GM18519 (cell line): ENCODE data around the gene GOLGA6B.
A peak's percentile ranks its signal among the peaks of the same experiment; 100 is the strongest.
"Not testable (repeated sequence)": the region's sequence is repeated elsewhere in the genome, so short reads cannot be mapped to it uniquely, and the experiment has no call there.

ENCODE experiments used
- ATAC-seq: cut with Tn5 transposase; IDR thresholded peaks from one replicate; pipeline ENCODE4 v1.9.1; 2021; ENCODE audit warnings: mild to moderate bottlenecking, moderate library complexity; ENCODE audit not compliant: unreplicated experiment, low FRiP score

The GOLGA6B gene

DNA sequence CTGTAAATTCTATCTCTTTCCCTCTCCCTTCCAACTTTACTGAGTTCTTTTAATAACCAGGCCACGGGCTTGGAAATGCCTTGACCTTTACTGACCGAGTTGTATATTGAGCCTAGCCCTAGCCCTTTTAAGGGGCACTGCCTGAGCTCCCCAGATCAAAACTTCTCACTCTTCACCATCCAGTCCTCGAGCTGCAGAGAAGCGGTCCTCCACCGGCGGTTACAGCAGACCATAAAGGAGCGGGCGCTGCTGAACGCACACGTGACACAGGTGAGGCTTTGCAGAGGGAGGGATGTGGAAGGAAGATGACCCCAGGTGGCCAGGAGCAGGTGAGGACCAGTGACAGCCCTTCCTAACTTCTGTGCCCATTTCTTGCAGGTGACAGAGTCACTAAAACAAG lies 6.6 kb downstream of the GOLGA6B start:
- ATAC-seq = not testable (repeated sequence)

DNA sequence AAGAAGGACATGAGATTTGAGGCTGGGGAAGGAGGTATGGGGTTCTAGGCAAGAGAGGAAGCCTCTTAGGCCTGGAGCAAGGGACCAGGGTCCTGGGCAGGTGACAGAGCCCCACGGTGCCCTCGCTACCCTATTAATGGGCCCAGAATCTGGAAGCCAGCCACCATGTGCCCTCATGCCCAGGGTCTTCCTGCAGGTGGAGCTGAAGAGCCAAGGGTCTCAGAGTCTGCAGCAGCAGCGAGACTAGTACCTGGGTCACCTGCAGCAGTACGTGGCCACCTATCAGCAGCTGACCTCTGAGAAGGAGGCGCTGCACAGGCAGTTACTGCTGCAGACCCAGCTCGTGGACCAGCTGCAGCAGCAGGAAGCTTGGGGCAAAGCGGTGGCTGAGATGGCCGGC lies 9.4 kb downstream of the GOLGA6B start:
- not testable (repeated sequence) for ATAC-seq

DNA sequence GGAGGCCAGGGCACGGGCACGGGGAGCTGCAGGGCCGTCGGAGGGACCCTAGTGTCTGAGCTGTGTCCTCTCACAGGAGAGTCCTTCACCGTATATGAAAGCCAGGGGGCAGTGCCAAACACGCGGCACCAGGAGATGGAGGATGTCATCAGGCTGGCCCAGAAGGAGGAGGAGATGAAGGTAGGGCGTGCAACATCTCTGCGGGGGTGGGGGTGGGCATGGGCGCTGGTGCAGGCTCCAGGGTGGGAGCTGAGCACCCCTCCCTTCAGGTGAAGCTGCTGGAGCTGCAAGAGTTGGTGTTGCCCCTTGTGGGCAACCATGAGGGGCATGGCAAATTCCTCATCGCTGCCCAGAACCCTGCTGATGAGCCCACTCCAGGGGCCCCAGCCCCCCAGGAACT lies 11.2 kb downstream of the GOLGA6B start:
- ATAC-seq = not testable (repeated sequence)

DNA sequence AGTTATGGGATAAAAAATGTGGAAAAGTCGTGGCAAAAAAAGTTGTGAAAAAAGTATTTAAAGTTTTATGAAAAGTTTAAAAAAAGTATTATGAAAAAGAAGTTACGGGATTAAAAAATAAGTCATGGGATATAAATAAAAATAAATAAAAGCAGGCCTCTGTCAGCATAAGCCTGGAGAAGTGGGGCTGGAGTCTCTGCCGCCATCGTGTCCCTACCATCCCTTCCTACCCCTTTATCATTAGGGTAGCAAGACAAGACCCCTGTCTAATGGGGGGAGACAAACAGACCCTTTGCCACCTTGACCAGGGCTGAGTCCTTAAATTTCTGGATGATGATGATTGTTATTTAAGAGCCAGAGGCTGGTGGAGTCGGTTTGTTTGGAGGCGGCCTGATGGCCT lies 15.3 kb downstream of the GOLGA6B start:
- not testable (repeated sequence) for ATAC-seq

- ATAC-seq = peak; percentile 58
These were observed 16.3 kb downstream of the GOLGA6B start for GRCh38 chr15:72670656-72671352.

- no peak for ATAC-seq
These were observed 17.0 kb downstream of the GOLGA6B start for GRCh38 chr15:72671525-72671924.

DNA sequence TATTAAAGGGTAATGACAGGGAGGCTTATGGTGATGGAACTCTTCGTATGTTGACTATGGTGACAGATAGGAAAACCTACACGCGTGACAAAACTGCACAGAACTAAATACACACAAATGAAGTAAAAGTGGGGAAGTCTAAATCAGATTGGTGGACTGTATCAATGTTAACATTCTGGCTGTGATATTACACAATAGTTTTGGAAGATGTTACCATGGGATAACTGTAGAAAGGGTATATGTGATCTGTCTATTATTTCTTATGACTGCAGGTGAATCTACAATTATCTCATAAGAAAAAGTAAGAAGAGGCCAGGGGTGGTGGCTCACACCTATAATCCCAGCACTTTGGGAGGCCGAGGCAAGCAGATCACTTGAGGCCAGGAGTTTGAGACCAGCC lies 22.3 kb downstream of the GOLGA6B start:
- ATAC-seq = no peak

GRCh38 chr15:72680931-72681330 lies 26.4 kb downstream of the GOLGA6B start:
- ATAC-seq = no peak

DNA sequence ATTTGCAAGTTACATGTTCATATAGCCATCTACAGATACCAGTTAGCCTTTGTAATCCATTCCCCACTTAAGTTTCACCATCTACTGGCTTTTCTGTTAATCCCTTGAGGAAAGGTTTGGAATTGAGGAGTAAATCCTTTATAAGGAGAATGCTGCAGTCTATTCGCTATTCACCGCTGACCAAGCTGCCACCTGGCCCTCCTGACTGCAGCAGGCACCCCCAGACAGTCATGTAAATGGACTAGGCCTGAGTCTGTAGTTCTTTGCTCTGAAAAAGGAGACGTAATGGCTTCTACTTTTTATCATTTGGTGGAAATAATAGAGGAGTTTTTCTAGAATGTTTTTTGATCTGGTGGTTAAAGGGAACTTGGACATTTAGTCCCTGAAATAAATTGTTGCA lies 28.3 kb downstream of the GOLGA6B start:
- no peak for ATAC-seq

DNA sequence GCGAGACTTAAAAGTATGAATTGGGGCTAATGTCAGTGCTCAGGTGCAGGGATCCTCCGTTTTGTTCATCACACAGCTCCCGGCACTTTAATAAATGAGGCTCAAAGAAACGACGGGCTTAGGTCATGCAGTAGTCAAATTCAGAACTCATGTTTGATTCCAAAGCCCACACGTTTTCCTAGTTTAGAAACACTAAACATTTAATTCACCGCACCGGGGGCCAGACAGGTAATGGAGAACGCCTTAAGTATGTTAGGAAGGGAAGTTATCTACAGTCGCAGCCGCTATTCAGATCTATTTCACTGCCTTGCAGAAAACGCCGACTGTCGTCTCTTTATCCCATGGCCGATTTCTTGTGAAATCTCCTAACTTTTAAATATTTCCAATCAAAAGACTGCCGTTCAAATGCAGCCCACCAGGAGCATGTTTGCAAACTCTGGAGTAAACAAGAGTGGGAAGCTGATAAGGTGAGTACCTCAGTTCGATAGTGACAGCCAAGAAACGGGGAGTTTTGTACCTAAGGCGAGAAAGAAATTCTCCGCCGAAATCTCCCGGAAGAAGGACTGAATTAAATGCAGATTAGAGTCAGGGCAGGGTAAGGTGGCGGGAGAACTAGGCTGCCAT lies 30.9 kb downstream of the GOLGA6B start:
- no peak for ATAC-seq

GRCh38 chr15:72685925-72686794 lies 31.7 kb downstream of the GOLGA6B start, which contains the start of the genes BBS4 and HIGD2B:
Gene BBS4, plus strand, starts transcription at chr15:72686207. Its CDS starts 21 bp downstream, at chr15:72686228.
Gene HIGD2B, minus strand, starts transcription at chr15:72686182. Its CDS starts 9,808 bp downstream, at chr15:72676374.
- peak; percentile 94 for ATAC-seq

DNA sequence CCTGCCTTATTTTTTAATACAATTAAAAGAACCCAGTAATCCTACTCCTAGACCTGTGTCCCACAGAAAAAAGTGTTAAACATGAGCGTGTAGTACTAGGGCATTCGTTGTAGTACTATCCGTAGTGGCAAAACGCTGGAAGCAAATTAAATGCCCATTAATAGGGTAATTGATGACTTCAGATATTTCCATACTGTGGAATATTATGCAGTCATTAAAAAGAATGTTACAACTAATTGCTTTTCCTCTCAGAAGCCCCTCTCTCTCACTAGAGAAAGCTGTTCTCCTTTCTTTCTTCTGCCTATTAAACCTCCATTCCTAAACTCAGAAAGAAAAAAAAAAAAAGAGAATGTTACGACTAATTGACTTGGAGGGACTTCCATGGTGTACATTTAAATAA lies 34.2 kb downstream of the GOLGA6B start:
- ATAC-seq = no peak

DNA sequence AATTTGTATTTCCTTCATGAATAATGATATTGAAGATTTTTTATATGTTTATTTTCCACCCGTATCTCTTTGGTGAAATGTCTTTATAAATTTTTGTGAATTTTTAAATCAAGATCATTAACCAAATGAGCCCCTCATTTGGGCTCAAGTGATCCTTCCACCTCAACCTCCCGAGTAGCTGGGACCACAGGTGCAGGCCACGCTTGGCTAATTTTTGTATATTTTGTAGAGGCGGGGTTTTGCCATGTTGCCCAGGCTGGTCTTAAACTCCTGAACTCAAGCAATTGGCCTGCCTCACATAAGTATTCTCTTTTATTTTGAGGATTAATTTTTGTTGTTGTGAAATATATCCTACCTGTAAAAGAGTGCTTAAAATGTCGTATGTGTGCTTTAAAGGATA lies 36.4 kb downstream of the GOLGA6B start:
- ATAC-seq = no peak

DNA sequence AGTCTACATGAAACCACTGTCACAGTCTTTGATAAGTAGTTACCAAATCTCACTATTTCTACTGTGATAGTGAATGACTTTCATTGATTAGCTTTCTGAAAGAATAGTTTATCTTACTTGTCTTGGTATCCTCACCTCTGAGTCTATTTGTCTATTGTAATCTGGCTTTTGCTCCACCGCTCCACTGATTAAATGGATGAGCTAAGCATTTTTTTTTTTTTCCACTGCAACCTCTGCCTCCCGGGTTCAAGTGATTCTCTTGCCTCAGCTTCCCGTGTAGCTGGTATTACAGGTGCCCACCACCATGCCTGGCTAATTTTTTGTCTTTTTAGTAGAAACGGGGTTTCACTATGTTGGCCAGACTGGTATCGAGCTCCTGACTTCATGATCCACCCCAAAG lies 44.4 kb downstream of the GOLGA6B start:
- no peak for ATAC-seq

- no peak for ATAC-seq
These were observed 45.6 kb downstream of the GOLGA6B start for GRCh38 chr15:72700076-72700475.

DNA sequence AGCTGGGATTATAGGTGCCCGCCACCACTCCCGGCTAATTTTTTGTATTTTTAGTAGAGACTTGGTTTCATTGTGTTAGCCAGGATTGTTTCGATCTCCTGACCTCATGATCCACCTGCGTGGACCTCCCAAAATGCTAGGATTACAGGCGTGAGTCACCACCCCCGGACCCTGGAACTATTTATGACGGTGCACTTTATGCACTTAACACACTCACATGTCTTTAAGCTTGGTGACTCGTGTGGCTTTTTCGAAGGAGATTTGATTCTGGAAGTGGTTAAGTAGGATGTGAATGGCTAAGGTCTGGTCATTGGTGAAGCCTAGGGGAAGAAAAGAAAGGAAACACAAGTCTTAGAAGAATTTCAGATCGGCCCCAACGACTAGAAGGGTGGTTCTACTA lies 51.8 kb downstream of the GOLGA6B start:
- no peak for ATAC-seq

DNA sequence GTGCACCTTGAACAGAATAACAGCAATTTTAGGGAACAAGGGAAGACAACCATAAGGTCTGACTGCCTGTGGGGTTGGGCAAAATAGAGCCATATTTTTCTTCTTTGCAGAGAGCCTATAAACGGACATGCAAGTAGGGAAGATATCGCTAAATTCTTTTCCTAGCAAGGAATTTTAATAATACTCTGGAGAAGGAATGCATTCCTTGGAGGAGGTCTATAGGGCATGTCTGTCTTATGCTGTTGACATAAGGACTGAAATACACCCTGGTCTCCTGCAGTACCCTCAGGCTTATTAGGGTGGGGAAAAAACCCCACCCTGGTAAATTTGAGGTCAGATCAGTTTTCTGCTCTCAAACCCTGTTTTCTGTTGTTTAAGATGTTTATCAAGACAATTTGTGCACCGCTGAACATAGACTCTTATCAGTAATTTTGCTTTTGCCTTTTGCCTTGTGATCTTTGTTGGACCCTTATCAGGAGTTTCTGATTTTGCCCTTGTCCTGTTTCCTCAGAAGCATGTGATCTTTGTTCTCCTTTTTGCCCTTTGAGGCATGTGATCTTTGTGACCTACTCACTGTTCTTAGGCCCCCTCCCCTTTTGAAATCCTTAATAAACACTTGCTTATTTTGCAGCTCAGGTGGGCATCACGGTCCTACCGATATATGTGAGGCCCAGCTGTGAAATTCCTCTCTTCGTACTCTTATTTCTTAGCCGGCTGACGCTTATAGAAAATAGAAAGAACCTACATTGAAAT lies 54.2 kb downstream of the GOLGA6B start:
- ATAC-seq = not testable (repeated sequence)
